Neural progenitor cell (in vitro differentiated cells): Measurements from ENCODE around the gene CNIH2. TPM values are rescaled to one million over a fixed set of nuclear protein-coding genes. Genes with fewer than 3 reads are reported as not detected.
A peak's percentile ranks its signal among the peaks of the same experiment; 100 is the strongest.

Source experiments
- DNase-seq: peaks from one replicate; pipeline ENCODE4 v3.0.0-alpha.2; 2016; ENCODE audit warnings: low spot score
- H2AFZ ChIP-seq: fragments of 200-600 bp; sonication (generic); replicated peaks from 2 replicates; pipeline ENCODE4 v1.6.1; 2016; ENCODE audit warnings: antibody characterized with exemption
- H3F3A ChIP-seq: fragments of 200-600 bp; sonication (generic); 2 replicates; pipeline ENCODE4 v1.6.1; 2016; ENCODE audit warnings: antibody characterized with exemption, low read depth
- H3K27ac ChIP-seq: fragments of 200-600 bp; sonication (generic); 2 replicates; pipeline ENCODE4 v1.5.1; 2016; ENCODE audit warnings: mild to moderate bottlenecking
- H3K27me3 ChIP-seq: fragments of 200-600 bp; sonication (generic); 2 replicates; pipeline ENCODE4 v1.6.1; 2016; ENCODE audit warnings: mild to moderate bottlenecking, moderate library complexity
- H3K36me3 ChIP-seq: fragments of 200-600 bp; sonication (generic); 2 replicates; pipeline ENCODE4 v1.5.1; 2016
- H3K4me1 ChIP-seq: fragments of 200-600 bp; sonication (generic); 2 replicates; pipeline ENCODE4 v1.6.1; 2016; ENCODE audit warnings: mixed run types
- H3K4me2 ChIP-seq: fragments of 200-600 bp; sonication (generic); 2 replicates; pipeline ENCODE4 v1.6.1; 2016
- H3K4me3 ChIP-seq: fragments of 200-600 bp; sonication (generic); 2 replicates; pipeline ENCODE4 v1.5.1; 2016
- H3K79me2 ChIP-seq: fragments of 200-600 bp; sonication (generic); 2 replicates; pipeline ENCODE4 v1.6.1; 2016; ENCODE audit warnings: low read depth
- H3K9ac ChIP-seq: fragments of 200-600 bp; sonication (generic); 2 replicates; pipeline ENCODE4 v1.6.1; 2016
- H3K9me3 ChIP-seq: fragments of 200-600 bp; sonication (generic); 2 replicates; pipeline ENCODE4 v1.5.1; 2016; ENCODE audit warnings: low read depth
- H4K20me1 ChIP-seq: fragments of 200-600 bp; sonication (generic); 2 replicates; pipeline ENCODE4 v1.6.1; 2016; ENCODE audit warnings: low read depth
- H3K27ac Mint-ChIP-seq: 3 replicates; pipeline ENCODE4 v1.8.0; 2021; ENCODE audit warnings: mixed read lengths
- H3K27me3 Mint-ChIP-seq: 2 replicates; pipeline ENCODE4 v1.8.0; 2022; ENCODE audit warnings: low read depth, mild to moderate bottlenecking, inconsistent platforms, moderate library complexity, mixed read lengths; ENCODE audit not compliant: insufficient read depth
- H3K36me3 Mint-ChIP-seq: 3 replicates; pipeline ENCODE4 v1.8.0; 2021; ENCODE audit warnings: mixed read lengths
- H3K4me1 Mint-ChIP-seq: 3 replicates; pipeline ENCODE4 v1.8.0; 2021; ENCODE audit warnings: mixed read lengths
- H3K4me3 Mint-ChIP-seq: 3 replicates; pipeline ENCODE4 v1.8.0; 2021; ENCODE audit warnings: mild to moderate bottlenecking, moderate library complexity, mixed read lengths
- H3K9me3 Mint-ChIP-seq: 3 replicates; pipeline ENCODE4 v1.8.0; 2020; ENCODE audit warnings: mixed read lengths
- EZH2 ChIP-seq: fragments of 200-600 bp; sonication (generic); IDR thresholded peaks from 2 replicates; pipeline ENCODE4 v1.6.1; 2017; ENCODE audit warnings: antibody characterized with exemption, mild to moderate bottlenecking, moderate library complexity
- EZH2phosphoT487 ChIP-seq: fragments of 200-600 bp; sonication (generic); IDR thresholded peaks from 2 replicates; pipeline ENCODE4 v1.6.1; 2017; ENCODE audit warnings: antibody characterized with exemption
- total RNA-seq: library from RNA; depleted of rRNA; stranded (reverse); fragments of >200 nt; gene quantifications from 2 replicates; pipeline ENCODE4 v1.2.3, GENCODE V29; 2015; ENCODE audit warnings: low replicate concordance
- TF ChIP-seq, protein P1 (sequence below): fragments of 200-600 bp; sonication (generic); IDR thresholded peaks from 2 replicates; pipeline ENCODE4 v1.5.1; 2017; ENCODE audit warnings: antibody characterized with exemption, mild to moderate bottlenecking

Gene CNIH2
- total RNA-seq, 1 donor from 2014 or later, result 5.7 TPM

DNA sequence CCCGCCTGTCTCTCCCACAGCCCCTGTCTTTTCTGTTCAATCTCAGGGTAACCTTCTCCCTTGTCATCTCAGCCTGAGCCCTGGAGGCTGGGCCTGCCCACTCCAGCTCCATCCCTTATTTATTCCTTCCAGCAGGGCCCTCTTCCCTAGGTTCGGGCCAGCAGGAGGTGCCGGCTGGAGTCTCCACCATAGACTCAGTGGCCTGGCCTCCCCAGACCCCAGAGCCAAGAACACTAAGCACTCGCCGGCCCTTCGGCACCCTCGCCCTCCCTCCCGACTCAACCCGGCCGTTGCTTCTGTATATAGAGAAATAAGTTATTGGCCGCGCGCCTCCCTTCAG, 11.0 kb upstream of the CNIH2 start:
- no peak overlapping the region for H3K9ac ChIP-seq
- peak overlapping the region; percentile 76 for H3K4me3 ChIP-seq
- peaks cover 19% of the 10 kb centered on the region for H3K4me1 Mint-ChIP-seq
- peaks cover 34% of the 10 kb centered on the region for H3F3A ChIP-seq
- no peaks in the 10 kb centered on the region for H3K9me3 Mint-ChIP-seq
- H3K4me2 ChIP-seq, result peak overlapping the region; percentile 93
- peak overlapping the region; percentile 97 for H3K4me3 Mint-ChIP-seq
- peaks cover 25% of the 10 kb centered on the region for H3K79me2 ChIP-seq
- H3K27me3 Mint-ChIP-seq, result peaks cover 13% of the 10 kb centered on the region
- H3K27ac ChIP-seq, result no peak overlapping the region
- H4K20me1 ChIP-seq, result peaks cover 42% of the 10 kb centered on the region
- peaks cover 12% of the 10 kb centered on the region for H3K4me1 ChIP-seq
- H3K36me3 Mint-ChIP-seq, result peaks cover 15% of the 10 kb centered on the region
- no peak overlapping the region for H2AFZ ChIP-seq
- no peaks in the 10 kb centered on the region for H3K36me3 ChIP-seq
- H3K27ac Mint-ChIP-seq, result peak overlapping the region; percentile 83
- no peaks in the 10 kb centered on the region for H3K9me3 ChIP-seq
- TF ChIP-seq EZH2, result no peak
- no peak for TF ChIP-seq EZH2phosphoT487
- TF ChIP-seq, protein P1, sequence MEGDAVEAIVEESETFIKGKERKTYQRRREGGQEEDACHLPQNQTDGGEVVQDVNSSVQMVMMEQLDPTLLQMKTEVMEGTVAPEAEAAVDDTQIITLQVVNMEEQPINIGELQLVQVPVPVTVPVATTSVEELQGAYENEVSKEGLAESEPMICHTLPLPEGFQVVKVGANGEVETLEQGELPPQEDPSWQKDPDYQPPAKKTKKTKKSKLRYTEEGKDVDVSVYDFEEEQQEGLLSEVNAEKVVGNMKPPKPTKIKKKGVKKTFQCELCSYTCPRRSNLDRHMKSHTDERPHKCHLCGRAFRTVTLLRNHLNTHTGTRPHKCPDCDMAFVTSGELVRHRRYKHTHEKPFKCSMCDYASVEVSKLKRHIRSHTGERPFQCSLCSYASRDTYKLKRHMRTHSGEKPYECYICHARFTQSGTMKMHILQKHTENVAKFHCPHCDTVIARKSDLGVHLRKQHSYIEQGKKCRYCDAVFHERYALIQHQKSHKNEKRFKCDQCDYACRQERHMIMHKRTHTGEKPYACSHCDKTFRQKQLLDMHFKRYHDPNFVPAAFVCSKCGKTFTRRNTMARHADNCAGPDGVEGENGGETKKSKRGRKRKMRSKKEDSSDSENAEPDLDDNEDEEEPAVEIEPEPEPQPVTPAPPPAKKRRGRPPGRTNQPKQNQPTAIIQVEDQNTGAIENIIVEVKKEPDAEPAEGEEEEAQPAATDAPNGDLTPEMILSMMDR, result no peak
- DNase-seq, result no peak
- no peaks in the 10 kb centered on the region for H3K27me3 ChIP-seq

DNA sequence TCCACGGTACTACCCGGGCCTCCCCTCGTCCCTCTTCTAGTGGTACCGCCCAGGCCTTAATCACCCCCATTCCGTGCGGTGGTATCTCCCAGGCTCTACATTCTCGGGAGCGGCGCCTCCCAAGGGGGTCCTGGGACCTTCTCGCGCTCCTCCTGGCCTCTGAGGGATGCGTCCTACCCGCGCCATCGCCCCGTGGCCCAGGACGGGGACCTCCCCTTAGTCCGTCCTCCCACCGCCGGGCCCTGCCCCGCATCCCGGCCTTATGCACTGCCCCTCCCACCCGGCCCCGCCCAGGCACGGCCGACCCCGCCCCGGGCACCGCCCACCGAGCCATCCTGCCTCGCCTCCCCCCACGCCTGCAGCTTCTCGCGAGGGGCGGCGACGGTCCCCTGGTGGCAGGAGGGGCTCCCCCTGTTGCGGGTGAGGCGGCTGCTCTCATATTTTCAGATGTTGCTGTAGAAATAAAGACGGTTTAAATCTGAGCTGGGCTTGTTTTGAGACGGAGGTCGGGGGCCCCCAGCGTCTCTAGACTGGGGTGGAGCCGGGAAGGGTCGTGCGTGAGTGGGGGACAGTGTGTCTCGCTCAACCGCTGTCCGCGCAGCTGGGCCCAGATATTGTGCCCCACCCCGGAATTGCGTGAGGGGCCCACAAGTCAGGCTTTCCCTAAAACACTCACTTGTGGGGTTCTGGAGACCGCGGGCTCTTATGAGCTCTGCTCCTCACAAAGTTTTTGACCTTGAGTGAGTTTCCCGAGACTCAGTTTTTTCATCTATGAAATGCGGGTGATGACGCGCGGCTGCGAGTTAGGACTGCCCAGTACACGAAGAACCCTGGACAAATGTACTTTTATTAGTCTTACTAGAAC, 10.4 kb upstream of the CNIH2 start:
- H3K9me3 Mint-ChIP-seq, result no peaks in the 10 kb centered on the region
- peak; percentile 93 for DNase-seq
- H3K4me1 Mint-ChIP-seq, result peaks cover 19% of the 10 kb centered on the region
- Histone ChIP-seq H3K4me3 (peak overlapping the region; percentile 76), H2AFZ (peak overlapping the region; percentile 3), H3K9me3 (no peaks in the 10 kb centered on the region), H3K27me3 (no peaks in the 10 kb centered on the region), H3K36me3 (no peaks in the 10 kb centered on the region), H3K79me2 (peaks cover 25% of the 10 kb centered on the region), H3K4me2 (peak overlapping the region; percentile 93), H3K9ac (no peak overlapping the region), H3K27ac (no peak overlapping the region), H4K20me1 (peaks cover 42% of the 10 kb centered on the region), H3K4me1 (peaks cover 12% of the 10 kb centered on the region), H3F3A (peaks cover 34% of the 10 kb centered on the region)
- peaks cover 16% of the 10 kb centered on the region for H3K36me3 Mint-ChIP-seq
- H3K27me3 Mint-ChIP-seq, result peaks cover 13% of the 10 kb centered on the region
- TF ChIP-seq, protein P1, result peak; percentile 23
- no peak for TF ChIP-seq EZH2phosphoT487
- H3K4me3 Mint-ChIP-seq, result peak overlapping the region; percentile 97
- H3K27ac Mint-ChIP-seq, result peak overlapping the region; percentile 94

DNA sequence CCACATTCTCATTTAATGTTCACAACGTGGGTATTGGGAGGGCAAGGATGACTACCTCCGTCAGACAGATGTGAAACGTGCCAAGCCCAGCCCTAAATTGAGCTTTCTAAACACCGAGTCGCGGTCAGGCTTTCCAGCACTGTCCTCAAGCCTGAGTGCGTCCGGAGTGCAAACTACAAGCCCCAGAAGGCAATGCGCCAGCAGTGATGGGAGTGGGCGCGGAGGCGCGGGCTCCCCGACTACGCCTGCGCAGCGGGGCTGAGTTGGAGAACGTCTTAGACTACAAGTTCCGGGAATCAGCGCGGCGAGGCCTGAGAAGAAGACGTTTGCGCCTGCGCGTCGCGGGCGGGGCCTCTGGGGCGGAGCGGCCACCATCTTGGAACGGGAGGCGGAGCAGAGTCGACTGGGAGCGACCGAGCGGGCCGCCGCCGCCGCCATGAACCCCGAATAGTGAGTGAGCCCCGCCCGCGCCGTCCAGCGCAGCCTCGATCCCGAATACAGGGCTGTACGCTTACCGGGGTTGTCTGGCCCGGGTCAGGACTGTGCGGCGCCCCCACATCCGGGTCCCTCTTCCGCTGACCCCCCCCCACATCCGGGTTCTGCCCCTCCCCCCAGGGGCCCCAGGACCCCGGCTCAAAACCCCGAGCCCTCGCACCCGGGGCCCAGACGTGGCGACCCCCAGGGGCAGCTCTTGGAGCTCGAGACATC, 9.6 kb upstream of the CNIH2 start, which contains the start of gene RAB1B:
Gene RAB1B, plus strand, starts transcription at position 396 of the 708 bp plus-strand sequence. Its CDS starts 41 bp downstream, at position 437.
- TF ChIP-seq EZH2phosphoT487, result no peak
- TF ChIP-seq, protein P1, result no peak
- TF ChIP-seq EZH2, result no peak
- H3K27ac ChIP-seq, result peak within 1 kb of the TSS; percentile 87
- peak within 1 kb of the TSS; percentile 85 for H2AFZ ChIP-seq

More for the DNA sequence above, 9.6 kb upstream of the CNIH2 start, which contains the start of gene RAB1B:
- Histone ChIP-seq H3K4me1 (peaks cover 12% of the 10 kb centered on the region), H3K27me3 (no peaks in the 10 kb centered on the region), H3K9ac (peak within 1 kb of the TSS; percentile 82), H3K4me3 (peak within 1 kb of the TSS; percentile 76), H3K79me2 (peaks cover 25% of the 10 kb centered on the region), H3F3A (peaks cover 34% of the 10 kb centered on the region), H3K4me2 (peak within 1 kb of the TSS; percentile 93), H4K20me1 (peaks cover 42% of the 10 kb centered on the region), H3K9me3 (no peaks in the 10 kb centered on the region), H3K36me3 (no peaks in the 10 kb centered on the region)
- DNase-seq, result peak; percentile 100
- H3K36me3 Mint-ChIP-seq, result peaks cover 19% of the 10 kb centered on the region
- H3K27me3 Mint-ChIP-seq, result peaks cover 11% of the 10 kb centered on the region
- peaks cover 19% of the 10 kb centered on the region for H3K4me1 Mint-ChIP-seq
- H3K9me3 Mint-ChIP-seq, result no peaks in the 10 kb centered on the region
- H3K27ac Mint-ChIP-seq, result peak within 1 kb of the TSS; percentile 98
- H3K4me3 Mint-ChIP-seq, result peak within 1 kb of the TSS; percentile 97
